NCI-H1436 (cell line): ENCODE data around the gene PRR35.

Source experiments
- DNase-seq: peaks from one replicate; lab custom pipeline; 2025; lab: John Stamatoyannopoulos, UW

The PRR35 gene

DNA sequence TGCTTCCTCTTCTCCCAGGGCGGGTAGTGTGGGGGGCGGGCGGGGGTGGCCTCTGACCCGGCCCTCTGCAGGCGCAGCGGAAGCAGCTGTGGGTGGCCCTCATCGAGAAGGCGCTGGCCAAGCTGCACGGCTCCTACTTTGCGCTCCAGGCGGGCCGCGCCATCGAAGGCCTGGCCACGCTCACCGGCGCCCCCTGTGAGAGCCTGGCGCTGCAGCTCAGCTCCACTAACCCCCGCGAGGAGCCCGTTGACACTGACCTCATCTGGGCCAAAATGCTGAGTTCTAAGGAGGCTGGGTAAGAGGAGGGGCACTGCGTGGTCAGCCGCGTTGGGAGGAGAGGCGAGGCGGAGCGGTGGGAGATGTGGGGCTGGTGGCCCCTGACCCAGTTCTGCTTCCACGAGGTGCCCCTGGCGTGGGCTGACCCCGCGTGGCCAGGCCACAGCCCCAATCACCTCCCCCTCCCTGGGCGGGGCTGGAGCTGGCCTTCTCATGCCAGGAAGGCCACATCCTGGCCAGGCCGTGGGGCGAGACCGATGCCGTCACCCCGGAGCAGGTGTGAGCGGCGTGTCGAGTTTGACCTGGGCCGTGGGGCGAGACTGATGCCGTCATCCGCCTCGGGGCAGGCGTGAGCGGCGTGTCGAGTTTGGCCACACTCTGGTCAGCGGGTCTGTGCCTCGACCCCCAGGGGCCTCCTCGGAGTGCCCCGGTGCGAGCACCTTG is 10.5 kb upstream of the PRR35 start:
- no peak for DNase-seq

DNA sequence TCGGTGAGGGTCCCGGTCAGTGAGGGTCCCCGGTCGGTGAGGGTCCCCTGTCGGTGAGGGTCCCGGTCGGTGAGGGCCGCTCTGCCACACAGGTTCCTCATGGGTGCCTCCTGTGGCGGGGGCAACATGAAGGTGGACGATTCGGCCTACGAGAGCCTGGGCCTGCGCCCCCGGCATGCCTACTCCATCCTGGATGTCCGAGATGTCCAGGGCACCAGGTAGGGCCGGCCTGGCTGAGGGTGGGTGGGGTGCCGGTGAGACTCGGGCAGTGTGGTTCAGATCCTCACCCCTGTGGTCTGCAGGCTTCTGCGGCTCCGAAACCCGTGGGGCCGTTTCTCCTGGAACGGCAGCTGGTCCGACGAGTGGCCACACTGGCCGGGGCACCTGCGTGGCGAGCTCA is 9.0 kb upstream of the PRR35 start:
- DNase-seq = no peak

DNA sequence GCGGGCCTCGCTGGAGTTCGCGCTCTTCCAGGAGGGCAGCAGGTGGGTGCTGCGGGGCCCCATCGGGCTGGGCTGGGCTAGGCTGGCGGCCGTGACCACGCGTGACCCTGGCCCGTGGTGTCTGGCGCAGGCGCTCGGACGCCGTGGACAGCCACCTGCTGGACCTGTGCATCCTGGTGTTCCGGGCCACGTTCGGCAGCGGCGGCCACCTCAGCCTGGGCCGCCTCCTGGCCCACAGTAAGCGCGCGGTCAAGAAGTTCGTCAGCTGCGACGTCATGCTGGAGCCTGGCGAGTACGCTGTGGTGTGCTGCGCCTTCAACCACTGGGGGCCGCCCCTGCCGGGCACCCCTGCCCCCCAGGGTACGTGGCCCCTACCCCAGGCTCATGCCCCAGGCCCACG is 8.0 kb upstream of the PRR35 start:
- no peak for DNase-seq

DNA sequence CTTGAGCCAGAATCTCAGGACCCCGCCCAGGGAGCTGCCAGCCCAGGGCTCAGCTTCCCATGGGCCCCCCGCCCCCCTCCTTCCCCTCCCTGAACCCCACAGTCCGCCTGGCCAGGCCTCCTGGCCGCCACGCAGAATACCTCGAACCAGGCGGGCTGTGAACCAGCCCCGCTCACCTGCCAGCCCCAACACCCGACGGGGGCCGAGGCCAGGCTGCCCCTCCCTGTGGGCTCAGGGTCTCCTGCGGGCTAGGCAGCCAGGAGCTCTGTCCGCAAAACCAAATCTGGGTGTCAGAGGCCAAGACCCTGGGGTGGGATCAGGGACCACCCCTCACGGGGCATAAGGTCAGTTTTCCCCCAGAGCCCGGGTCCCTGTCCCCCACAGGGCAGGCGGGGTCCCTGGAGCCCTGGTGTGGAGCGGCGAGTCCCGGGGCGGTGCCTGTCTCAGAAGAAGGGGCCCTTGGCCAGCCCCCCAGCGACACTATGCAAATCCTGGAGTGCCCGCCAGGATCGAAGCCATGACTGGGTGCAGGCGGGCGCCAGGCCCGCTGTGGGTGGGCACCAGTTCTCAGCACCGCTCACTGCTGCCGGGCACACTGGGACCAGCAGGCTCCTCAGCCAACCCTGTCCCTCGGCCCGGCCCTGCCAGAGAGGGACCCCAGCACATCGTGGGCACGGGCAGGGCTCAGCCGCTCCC is 6.4 kb upstream of the PRR35 start:
- DNase-seq = no peak

DNA sequence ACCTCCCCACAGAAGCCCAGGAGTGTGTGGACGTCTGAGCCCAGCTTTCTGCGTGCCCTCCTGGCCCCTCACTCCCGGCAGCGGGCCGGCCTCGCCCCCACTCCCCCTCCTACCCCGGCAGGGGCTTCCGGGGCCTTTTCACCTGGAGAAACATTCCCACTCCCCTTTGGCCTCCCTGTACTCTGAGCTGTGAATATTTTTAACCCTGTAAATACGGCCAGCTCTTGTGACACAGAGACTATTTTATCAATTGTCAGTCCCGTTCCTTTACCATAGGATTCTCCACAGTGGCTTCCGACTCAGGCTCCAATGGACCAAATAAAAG is 5.9 kb upstream of the PRR35 start:
- no peak for DNase-seq

DNA sequence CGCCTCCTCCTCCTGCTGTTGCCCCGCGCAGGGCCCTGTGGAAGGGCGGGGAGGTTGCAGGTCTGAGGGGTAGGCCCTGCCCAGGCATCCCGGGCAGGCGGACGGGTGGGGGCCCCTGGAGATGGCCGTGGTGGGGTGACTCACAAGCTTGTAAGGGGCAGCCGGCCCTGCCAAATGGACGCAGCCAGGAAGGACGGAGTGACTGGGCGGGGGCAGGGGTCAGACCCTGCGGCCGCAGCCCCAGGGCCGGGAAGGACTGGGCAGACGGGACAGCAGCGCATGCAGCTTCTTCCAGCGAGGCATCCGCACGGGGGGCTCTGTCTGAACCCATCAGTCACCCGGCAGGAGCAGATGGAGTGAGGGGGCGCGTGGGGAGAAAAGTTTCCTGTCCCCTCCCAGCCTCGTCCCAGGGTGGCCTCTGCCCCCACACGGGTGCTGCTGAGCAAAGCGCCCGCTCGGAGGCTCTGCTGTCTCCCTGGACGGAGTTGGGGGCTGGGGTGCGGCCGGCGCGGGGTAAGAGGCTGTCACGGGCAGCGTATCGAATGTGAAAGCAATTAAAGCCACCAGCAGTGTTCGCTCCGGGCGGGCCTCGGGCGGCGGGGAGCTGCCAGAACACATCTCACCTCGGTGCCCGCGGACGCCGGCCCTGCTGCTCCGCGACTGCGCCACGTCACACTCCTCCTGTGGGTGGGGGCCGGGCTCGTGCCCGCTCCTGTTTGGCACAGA is 5.4 kb upstream of the PRR35 start:
- DNase-seq = no peak

DNA sequence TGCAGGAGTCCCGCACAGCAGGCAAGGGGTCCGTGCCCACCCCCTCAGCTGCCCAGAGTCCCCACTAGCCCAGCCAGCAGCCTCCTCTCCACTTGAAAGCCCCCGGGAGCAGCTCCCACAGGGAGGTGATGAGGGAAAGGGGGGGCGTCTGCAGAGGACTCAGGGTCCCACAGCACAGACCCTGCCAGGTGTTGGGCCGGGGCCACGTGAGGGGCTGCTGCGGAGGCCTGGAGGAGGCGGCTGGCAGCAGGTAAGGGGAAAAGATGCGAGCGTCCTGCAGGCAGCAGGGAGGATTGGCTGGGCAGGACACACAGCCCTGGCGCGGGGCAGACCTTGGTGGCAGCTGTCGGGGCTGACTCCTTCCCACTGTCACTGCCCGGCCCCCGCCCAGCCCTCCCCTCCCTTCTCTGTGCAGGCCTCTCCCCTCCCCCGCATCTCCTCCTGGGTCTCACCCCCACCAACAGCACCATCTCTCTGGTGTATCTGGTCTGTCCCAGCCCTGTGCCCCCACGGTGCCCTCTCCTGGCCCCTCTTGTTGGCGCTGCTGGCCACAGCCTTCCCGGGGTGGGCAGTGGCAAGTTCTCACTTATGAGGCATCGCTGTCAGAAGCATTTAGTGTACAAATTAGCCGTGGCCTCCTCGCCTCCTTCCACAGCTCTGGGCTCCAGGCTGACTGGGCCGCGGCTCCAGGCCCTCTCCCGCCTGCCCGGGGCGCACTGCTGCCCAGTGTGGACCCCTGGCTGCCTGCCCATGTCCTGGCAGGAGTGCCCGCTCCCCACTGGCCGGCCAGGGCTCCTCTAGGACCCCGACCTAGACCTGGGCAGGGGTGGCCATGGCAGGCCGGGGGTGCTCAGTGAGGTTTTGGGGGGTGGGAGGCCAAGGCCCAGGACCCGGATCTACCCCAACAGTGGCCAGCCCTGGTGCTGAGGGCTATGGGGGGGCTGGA is 4.4 kb upstream of the PRR35 start:
- DNase-seq = no peak

DNA sequence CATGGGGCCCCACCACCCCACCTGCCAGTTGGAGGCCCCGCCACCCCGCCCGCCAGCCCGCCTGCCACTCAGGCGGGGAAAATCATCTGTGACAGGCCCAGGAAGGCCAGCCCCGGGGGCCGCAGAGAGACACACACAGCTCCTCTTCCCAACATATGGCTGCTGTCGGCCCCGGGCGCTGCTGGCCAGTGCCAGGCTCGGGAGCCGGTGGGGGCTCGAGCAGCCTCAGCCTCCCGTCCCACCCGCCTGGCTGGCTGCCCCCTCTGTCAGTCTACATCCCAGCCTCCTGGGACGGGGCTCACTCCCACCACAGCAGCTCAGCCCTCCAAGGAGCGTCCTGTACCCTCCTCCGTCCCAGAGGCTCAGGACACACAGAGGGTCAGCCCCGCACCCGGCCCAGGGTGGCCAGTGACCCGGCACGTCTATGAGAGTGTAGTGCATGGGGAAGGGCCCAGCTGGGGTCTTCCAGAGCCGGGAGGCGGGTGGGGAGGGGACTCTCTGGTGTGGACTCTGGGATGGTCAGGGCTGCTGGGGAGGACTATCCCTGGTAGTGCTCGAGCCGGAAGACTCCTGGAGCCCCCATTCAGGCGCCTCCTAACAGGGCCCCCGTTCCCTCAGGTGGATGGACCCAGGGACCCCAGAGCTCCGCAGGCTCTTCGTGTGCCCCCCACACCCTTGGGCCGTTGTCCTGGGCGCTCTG is 3.6 kb upstream of the PRR35 start:
- DNase-seq = no peak

DNA sequence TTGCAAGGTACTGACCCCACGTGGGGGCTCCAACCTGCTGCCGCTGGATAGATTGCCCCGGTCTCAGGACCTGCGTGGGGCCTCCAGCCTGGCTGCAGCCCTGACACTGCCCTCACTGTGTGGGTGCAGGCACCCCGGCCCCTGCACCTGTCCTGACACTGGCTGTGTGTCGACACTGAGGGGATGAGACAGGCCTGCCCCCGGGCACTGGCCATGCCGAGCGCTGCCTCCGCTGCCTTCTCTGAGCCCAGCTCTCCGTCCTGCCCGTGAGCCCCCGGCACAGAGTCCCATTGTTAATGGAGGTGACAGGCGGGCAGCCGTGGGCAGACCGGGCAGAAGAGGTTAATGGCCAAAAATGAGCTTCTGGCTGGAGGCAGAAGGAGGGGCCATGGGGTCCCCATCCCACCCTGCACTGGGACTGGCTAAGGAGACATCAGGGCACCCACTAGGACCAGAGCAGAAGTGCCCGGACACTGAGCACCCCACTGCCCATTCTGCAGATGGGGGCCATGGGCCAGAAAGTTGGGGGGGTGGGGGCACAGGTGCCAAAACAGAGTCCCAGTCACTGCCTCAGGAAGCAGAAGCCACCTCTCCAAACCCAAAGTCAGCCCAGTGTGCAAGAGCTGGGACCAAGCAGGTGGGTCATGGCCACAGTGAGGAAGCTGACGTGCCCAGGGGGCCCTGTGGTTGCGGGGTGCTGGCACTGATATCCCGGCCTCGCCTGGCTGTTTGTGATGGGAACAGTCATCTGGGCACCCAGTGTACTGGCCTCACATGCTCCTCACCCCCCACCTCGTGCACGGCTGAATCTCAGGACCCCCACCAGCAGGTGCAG is 2.5 kb upstream of the PRR35 start:
- DNase-seq = no peak

DNA sequence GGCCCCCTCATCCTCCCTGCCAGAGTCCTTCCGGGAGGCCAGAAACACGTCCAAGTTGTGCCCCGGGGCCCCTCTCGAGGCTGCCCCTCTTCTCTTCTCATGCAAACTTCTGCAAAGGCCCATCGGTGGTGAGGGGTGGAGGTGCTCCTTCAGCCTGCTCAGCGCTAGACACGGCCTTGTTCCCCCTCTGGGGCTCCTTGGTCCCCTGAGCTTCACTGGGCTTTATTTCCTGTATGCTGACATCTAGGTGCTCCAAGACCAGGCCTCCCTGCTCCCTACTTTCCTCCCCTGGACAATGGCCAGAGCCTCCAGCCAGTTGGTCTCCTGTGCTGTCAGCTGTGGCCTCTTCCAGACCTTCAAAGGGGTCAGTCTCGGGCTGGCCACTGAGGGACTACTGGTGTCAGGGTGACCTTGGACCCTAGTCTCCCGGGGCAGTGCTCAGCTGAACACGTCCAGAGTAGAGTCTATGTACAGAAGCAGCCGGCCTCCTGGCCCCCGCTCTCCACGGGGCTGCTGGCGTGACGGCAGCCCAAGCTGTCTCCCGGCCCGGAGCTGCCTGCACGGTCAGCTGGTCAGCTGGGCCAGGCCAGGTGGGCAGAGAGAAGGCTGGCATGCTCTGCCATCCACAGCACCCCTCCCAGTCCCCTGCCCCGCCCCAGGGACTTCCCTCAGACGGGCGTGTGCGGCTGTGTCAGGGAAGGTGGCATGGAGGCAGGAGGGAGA is 1.7 kb upstream of the PRR35 start:
- DNase-seq = no peak

DNA sequence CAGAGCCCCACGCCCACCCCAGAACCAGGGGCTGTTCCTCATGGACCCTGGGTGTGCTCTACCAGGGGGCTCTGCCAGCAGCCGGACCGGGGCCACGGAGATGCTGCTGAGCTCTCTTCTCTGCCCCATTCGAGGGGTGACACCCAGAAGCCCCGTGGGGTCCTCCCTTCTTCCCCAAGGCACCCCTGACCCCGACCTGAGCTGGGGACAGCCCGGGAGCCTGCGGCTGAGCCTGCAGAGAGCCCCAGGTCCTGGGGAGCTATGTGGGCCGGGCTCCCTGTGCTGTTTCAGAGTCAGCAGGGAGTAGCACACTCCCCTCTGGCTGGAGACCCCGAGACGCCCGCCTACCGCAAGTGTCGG is 1.2 kb upstream of the PRR35 start:
- no peak for DNase-seq

DNA sequence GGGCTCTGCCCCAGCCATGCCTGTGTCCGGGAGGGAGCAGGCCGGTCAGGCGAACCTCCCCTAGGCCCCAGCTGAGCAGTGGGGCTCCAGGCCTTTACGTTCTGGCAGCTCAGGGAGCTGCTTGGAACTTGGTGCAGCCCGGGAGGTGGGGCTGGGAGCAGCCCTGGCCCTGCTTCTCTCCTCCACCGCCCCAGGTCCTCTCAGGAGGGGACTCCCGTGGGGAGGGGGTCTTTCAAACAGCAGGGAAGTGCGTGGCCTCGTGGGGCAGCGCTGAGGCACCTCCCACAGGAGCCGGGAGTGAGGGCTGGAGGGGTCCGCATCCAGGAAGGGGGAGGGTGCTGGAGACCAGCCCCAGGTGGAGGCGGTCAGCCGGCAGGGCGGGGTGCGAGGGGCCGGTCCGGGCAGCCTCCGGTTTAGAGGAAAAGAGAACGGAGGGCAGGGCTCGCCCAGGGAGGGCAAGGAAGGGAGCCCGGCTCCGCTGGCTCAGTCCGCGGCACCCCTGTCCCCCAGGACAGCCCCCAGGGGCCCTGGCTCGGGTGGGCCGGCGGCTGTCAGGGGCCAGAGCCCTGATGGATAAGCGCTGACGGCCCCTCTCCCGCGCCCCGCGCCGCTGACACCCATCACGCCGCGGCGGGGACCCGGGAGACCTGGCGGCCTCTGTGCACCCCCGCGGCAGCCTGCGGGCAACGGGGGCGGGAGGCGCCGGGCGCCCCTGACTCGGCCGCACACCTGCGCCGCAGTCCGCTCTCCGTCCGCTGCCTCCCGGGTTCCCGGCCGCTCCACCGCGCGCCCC is 587 bp upstream of the PRR35 start:
- no peak for DNase-seq

DNA sequence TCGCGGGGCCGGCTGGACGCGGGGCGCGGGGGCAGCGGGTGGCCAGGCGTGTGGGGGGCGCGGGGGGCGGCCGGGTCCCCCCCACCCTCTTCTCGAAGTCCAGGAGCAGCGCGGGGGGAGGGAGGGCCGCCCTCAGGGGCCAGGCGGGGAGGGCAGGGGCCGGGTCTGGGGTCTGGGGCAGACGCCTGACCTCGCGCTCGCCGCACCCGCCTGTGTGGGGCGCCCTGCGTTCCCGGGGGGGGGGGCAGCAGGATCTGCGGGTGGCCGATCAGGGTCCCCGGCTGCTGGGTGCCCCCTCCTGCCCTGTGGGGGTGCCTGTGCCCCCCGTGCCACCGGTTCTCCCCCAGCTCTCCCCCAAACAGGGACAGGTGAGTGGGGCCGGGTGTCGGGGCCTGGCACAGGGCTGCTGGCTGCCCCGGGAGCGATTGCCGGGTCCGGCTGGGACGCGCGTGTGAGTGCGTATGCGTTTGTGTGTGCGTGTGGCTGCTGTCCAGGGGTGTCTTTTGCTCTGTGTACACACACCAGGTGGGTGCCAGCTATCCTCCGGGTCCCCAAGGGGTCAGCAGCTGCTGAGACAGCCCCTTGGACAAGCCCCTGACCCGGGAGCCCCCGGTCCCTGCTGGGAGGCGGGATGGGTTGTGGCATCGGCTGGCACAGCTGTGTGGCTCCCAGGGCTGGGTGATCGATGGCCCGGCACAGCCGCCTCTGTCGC is 663 bp downstream of the PRR35 start:
- no peak for DNase-seq

DNA sequence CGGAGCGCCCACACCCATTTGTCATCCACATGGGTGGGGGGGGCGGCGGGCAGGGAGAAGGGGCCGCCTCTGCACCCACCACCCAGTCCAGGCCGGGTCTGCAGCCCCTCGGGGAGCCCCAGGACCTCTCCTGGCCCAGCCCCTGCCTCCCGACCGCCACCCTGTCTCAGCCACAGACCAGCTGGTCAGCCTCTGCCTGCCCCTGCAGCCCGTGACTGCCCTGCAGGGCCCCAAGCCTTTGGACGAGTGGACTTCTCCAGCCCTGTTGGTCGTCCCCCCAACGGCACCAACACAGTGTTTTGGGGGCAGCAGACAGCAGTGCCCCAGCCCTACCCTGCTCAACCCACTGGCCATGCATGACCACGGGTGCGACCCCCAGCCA is 1.2 kb downstream of the PRR35 start:
- DNase-seq = no peak

DNA sequence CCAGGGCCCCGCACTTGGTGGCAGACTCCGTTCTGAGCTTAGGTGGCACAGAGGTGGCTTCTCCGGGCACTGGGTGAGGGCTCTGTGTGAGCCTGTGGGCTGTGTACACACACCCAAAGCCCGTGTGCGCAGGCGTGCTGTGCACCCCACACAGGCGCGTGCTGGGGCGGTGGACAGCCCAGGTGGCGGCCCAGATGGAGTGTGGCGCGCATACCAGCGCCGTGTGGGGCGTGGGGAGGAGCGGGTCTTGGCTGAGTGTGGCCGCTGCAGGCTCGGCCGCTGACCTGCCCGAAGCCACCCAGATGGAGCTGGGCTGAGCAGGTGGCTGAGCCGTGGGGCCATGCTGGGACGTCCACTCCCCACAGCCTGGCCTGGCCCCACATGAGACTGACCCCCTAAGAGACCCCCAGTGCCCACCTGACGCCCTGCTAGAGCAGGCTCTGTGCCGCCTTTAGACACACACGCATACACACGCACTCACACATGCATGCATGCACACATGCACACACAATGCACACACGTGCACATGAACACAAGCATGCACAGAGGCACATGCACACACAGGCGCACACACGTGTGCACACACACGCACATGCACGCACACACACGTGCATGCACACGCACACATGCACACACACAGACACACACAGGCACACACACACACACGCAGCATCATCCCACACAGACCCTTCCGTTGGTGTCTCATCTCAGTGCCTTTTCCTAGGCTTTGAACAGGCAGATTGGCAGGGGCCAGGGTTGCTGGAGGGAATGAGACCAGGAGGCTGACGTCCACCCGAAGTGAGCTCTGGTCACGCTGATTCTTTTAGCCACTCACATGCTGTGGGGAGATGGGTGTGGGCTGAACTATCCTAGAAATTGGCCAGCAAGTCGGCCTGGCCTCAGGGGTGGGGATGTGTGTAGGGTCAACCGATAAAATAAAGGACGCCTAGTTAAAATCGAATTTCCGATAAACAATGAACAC is 2.1 kb downstream of the PRR35 start:
- DNase-seq = no peak

DNA sequence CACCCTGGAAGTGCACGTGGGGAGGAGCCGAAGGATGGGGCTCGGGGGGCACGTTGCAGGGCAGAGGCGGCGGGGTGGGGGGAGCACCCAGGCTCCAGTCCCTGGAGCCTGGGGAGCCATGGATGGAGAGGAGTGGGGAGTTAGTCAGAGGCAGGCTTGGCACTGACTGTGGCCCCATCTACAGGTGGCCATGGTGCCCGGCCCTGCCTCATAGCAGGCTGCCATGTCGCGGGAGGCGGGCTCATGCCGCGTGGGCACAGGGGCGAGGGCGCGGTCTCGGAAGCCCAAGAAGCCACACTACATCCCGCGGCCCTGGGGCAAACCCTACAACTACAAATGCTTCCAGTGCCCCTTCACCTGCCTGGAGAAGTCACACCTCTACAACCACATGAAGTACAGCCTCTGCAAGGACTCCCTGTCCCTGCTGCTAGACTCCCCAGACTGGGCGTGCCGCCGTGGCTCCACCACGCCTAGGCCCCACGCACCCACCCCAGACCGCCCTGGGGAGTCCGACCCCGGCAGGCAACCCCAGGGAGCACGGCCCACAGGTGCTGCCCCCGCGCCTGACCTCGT is 3.0 kb downstream of the PRR35 start:
- DNase-seq = no peak
